ENCODE data around the gene HNF4A. TPM values are rescaled to one million over a fixed set of nuclear protein-coding genes. Genes with fewer than 3 reads are reported as not detected.
A peak's percentile ranks its signal among the peaks of the same experiment; 100 is the strongest.

HNF4A gene
- total and polyA plus RNA-seq, 2 of the 13 experiments (the other 11 are each of a cell fraction or from before 2014, with no cell fraction given): 80.9 to 169 TPM

GRCh38 chr20:44436393-44436792 lies 80.9 kb downstream of the HNF4A start:
- no peak for ATAC-seq
- intact Hi-C loops (cut with micrococcal nuclease; ENCODE audit: unreplicated experiment): no loop called here

More at GRCh38 chr20:44436393-44436792, 80.9 kb downstream of the HNF4A start:
- no peaks in the 10 kb centered on the region; a peak in 1 of 5 replicates for H3K36me3 ChIP-seq (replicated peaks in 1 of 2; ENCODE audit: control insufficient read depth in 1 of 2, insufficient read depth in 2 of 2, low read length in 2 of 2)
- FAIRE-seq (no peak), DNase-seq (ENCODE audit: low spot score) (no peak)
- no TSS peak for BruUV-seq (replicated peaks)
- H3K4me1 ChIP-seq (ENCODE audit: insufficient read depth, low read length): peaks cover 87% of the 10 kb centered on the region
- H3K27me3 ChIP-seq (ENCODE audit: control insufficient read depth in 1 of 2, insufficient read depth in 2 of 2, low read length in 2 of 2): no peaks in the 10 kb centered on the region
- peak overlapping the region; percentile 0 for H3K27ac ChIP-seq (ENCODE audit: extremely low read length, insufficient read depth, low read length)
- no peaks in the 10 kb centered on the region for H3K9me3 ChIP-seq (ENCODE audit: low read length)
- ChIA-PET POLR2A (interaction anchor here (0.7 to 4.9 kb wide), 6 partner anchors 19 to 44 kb away, joined by 3 to 107 read pairs (median 16); no protein-coding TSS in a partner anchor), CTCF (ENCODE audit: low intra/inter-chr PET ratio, low total read pairs) (no interaction called here)
- TF ChIP-seq ZNF468 (CRISPR knock-in tag; IDR thresholded peaks at IDR 0.05) (0 out of 2 replicates have a peak, but pooled peaks have one; percentile 29), ZBTB4 (CRISPR knock-in tag; IDR thresholded peaks at IDR 0.05; ENCODE audit: borderline replicate concordance) (peak; percentile 23; the same call in 1 of the 2 replicates), PHF8 (CRISPR knock-in tag; IDR thresholded peaks at IDR 0.05) (0 out of 2 replicates have a peak, but pooled peaks have one; percentile 5), PAF1 (CRISPR knock-in tag; IDR thresholded peaks at IDR 0.05) (no peak), LRRFIP1 (CRISPR knock-in tag; conservative IDR thresholded peaks at IDR 0.05) (no peak), ZNF274 (CRISPR knock-in tag; IDR thresholded peaks at IDR 0.05) (0 out of 2 replicates have a peak, but pooled peaks have one; percentile 29), ZNF687 (CRISPR knock-in tag; IDR thresholded peaks at IDR 0.05) (peak; percentile 51; the same call in 1 of the 2 replicates)
- no peaks in the 10 kb centered on the region for H3K79me2 ChIP-seq (ENCODE audit: insufficient read depth, low read length)
- no peak overlapping the region for H3K4me2 ChIP-seq (ENCODE audit: low read depth, low read length)
- no peak overlapping the region for H3K9ac ChIP-seq (ENCODE audit: insufficient read depth, low read depth, low read length)
- H2AFZ ChIP-seq (ENCODE audit: low read length): no peak overlapping the region
- WGBS (ENCODE audit: low lambda C conversion rate): 82% methylated on average over 12 of the region's 12 CpGs
- H3K4me3 ChIP-seq (replicated peaks in 1 of 3; ENCODE audit: insufficient read depth in 1 of 3, low read depth in 2 of 3, low read length in 3 of 3): no peak overlapping the region
- in situ Hi-C loops (cut with HindIII; ENCODE audit: extremely low pct_ligation_motif_present, low pct_unique_long_range_greater_than_20kb): no loop called here
- H4K20me1 ChIP-seq (ENCODE audit: insufficient read depth, low read length): no peaks in the 10 kb centered on the region
